ENCODE data around the gene SPNS1. TPM values are rescaled to one million over a fixed set of nuclear protein-coding genes. Genes with fewer than 3 reads are reported as not detected.

SPNS1 gene
- total and polyA plus RNA-seq, 2 of the 8 experiments (the other 6 are each of a cell fraction or from before 2014, with no cell fraction given) = 48.8 to 66.9 TPM

GRCh38 chr16:29000019-29000418 is 25.4 kb downstream of the SPNS1 start:
- Histone ChIP-seq H3K4ac (replicated peaks; ENCODE audit: insufficient read length, low read depth, low read length) (no peak overlapping the region), H3K56ac (replicated peaks; ENCODE audit: insufficient read length, low read depth, low read length) (no peak overlapping the region), H3K14ac (ENCODE audit: insufficient read length) (no peak overlapping the region), H2BK20ac (ENCODE audit: low read length) (no peak overlapping the region), H2BK5ac (ENCODE audit: low read depth, low read length) (no peak overlapping the region), H2AK5ac (ENCODE audit: low read depth, low read length) (no peak overlapping the region), H3K79me2 (ENCODE audit: control insufficient read depth in 1 of 2, insufficient read depth in 2 of 2, low read length in 2 of 2) (no peaks in the 10 kb centered on the region), H3K23me2 (ENCODE audit: low read depth, low read length) (no peaks in the 10 kb centered on the region), H3K23ac (ENCODE audit: insufficient read length) (no peak overlapping the region), H3K27ac (ENCODE audit: low read depth, low read length) (no peak overlapping the region), H3K18ac (ENCODE audit: extremely low read depth, low read length) (no peak overlapping the region), H3K4me3 (ENCODE audit: extremely low read depth in 1 of 4, insufficient read depth in 2 of 4, low read depth in 3 of 4, low read length in 4 of 4) (no peak overlapping the region), H3K9ac (replicated peaks in 1 of 4; ENCODE audit: extremely low read depth in 1 of 4, low read depth in 3 of 4, low read length in 3 of 4) (no peak overlapping the region), H2BK120ac (replicated peaks; ENCODE audit: low read depth, low read length) (no peak overlapping the region), H2BK12ac (ENCODE audit: low read depth, low read length) (no peak overlapping the region), H4K91ac (replicated peaks; ENCODE audit: insufficient read length, low read length) (no peak overlapping the region), H3K36me3 (ENCODE audit: control insufficient read depth in 2 of 4, insufficient read depth in 4 of 4, low read length in 3 of 4) (no peaks in the 10 kb centered on the region), H3K4me2 (ENCODE audit: insufficient read depth in 1 of 2, low read depth in 2 of 2, low read length in 2 of 2) (no peak overlapping the region), H3K79me1 (ENCODE audit: low read depth, low read length) (no peaks in the 10 kb centered on the region), H2AFZ (ENCODE audit: low read length) (no peak overlapping the region), H3K27me3 (replicated peaks in 1 of 4; ENCODE audit: control insufficient read depth in 3 of 4, extremely low read depth in 1 of 4, insufficient read depth in 3 of 4, low read length in 3 of 4) (no peaks in the 10 kb centered on the region), H3K9me3 (ENCODE audit: insufficient read depth in 2 of 2, low read depth in 1 of 2, low read length in 1 of 2) (no peaks in the 10 kb centered on the region), H4K5ac (ENCODE audit: insufficient read length, low read depth, low read length) (no peak overlapping the region), H4K8ac (ENCODE audit: extremely low read depth, insufficient read depth, low read length) (no peak overlapping the region), H3K4me1 (replicated peaks in 1 of 4; ENCODE audit: control insufficient read depth in 3 of 4, insufficient read depth in 4 of 4, low read length in 3 of 4) (no peaks in the 10 kb centered on the region), H2BK15ac (ENCODE audit: low read length) (no peak overlapping the region), H4K20me1 (replicated peaks in 1 of 2; ENCODE audit: control insufficient read depth in 1 of 2, insufficient read depth in 2 of 2, low read length in 2 of 2) (no peaks in the 10 kb centered on the region)
- POLR2A ChIA-PET (ENCODE audit: partially characterized antibody) = no interaction called here
- CTCF ChIA-PET (ENCODE audit: partially characterized antibody) = interaction anchor here (1.4 to 2.3 kb wide), 5 partner anchors 10 to 25 kb away, joined by 3 to 9 read pairs (median 8); partner anchors contain the start of gene SPNS1
- FAIRE-seq (no peak), DNase-seq (ENCODE audit: low read depth in 1 of 2, low spot score in 2 of 2) (no peak)
- 83% methylated on average over 2 of the region's 2 CpGs; no CpG with 5 or more reads in 1 of the 2 experiments for WGBS, 2 experiments (ENCODE audit: extremely low coverage in 1 of 2, insufficient coverage in 1 of 2, insufficient read length in 1 of 2, insufficient replicate concordance in 2 of 2, low coverage in 1 of 2, low lambda C conversion rate in 2 of 2, missing lambda C conversion rate in 1 of 2)
- TF ChIP-seq TEAD4 (IDR thresholded peaks at IDR 0.05; ENCODE audit: low read depth, low read length) (no peak), MAFK (IDR thresholded peaks at IDR 0.05; ENCODE audit: low read depth, low read length) (no peak), TAF7 (optimal IDR thresholded peaks at IDR 0.05; ENCODE audit: borderline replicate concordance, low read depth, low read length) (no peak), BCL11A (IDR thresholded peaks at IDR 0.05; ENCODE audit: low read depth in 2 of 2, low read length in 2 of 2) (no peak), SIRT6 (IDR thresholded peaks at IDR 0.05; ENCODE audit: low read length) (no peak), ATF3 (IDR thresholded peaks at IDR 0.05; ENCODE audit: insufficient read depth, low read depth, low read length) (no peak), CREB1 (IDR thresholded peaks at IDR 0.05) (no peak), TCF12 (IDR thresholded peaks at IDR 0.05; ENCODE audit: low read depth, low read length) (no peak), JUN (IDR thresholded peaks at IDR 0.05; ENCODE audit: low read depth, low read length) (no peak), BACH1 (IDR thresholded peaks at IDR 0.05; ENCODE audit: low read length) (no peak), CBX5 (IDR thresholded peaks at IDR 0.05; ENCODE audit: low read depth, low read length) (no peak), KDM1A (IDR thresholded peaks at IDR 0.05; ENCODE audit: borderline replicate concordance, low read length) (no peak), SAP30 (IDR thresholded peaks at IDR 0.05; ENCODE audit: insufficient read depth, insufficient replicate concordance, low read length) (no peak)
- TF ChIP-seq, protein P1, sequence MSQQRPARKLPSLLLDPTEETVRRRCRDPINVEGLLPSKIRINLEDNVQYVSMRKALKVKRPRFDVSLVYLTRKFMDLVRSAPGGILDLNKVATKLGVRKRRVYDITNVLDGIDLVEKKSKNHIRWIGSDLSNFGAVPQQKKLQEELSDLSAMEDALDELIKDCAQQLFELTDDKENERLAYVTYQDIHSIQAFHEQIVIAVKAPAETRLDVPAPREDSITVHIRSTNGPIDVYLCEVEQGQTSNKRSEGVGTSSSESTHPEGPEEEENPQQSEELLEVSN (IDR thresholded peaks at IDR 0.05) = no peak

Measured in H1 (cell line).